Loucy (cell line): ENCODE data around the gene ARHGAP28.

Experiments used
- H2AFZ ChIP-seq: fragments of 200-600 bp; sonication (generic); 2 replicates; pipeline ENCODE4 v1.6.0; 2016; ENCODE audit warnings: antibody characterized with exemption, mild to moderate bottlenecking, low read length, moderate library complexity
- H3F3A ChIP-seq: fragments of 200-600 bp; 2 replicates; pipeline ENCODE4 v1.6.0; 2016; ENCODE audit warnings: antibody characterized with exemption, low read depth, mild to moderate bottlenecking
- H3K27me3 ChIP-seq: fragments of 200-600 bp; sonication (generic); 2 replicates; pipeline ENCODE4 v1.6.1; 2014; ENCODE audit warnings: low read length, mild to moderate bottlenecking; ENCODE audit not compliant: insufficient read depth, poor library complexity, severe bottlenecking
- H3K36me3 ChIP-seq: fragments of 200-600 bp; sonication (generic); 2 replicates; pipeline ENCODE4 v1.6.1; 2016; ENCODE audit warnings: low read length; ENCODE audit not compliant: insufficient read depth
- H3K4me1 ChIP-seq: fragments of 200-600 bp; sonication (generic); 2 replicates; pipeline ENCODE4 v1.5.1; 2014; ENCODE audit warnings: low read length, mild to moderate bottlenecking; ENCODE audit not compliant: insufficient read depth, poor library complexity, severe bottlenecking
- H3K4me2 ChIP-seq: fragments of 200-600 bp; sonication (generic); 2 replicates; pipeline ENCODE4 v1.6.0; 2014; ENCODE audit warnings: antibody characterized with exemption, low read length, low read depth, mild to moderate bottlenecking; ENCODE audit not compliant: poor library complexity, severe bottlenecking
- H3K4me3 ChIP-seq: fragments of 200-600 bp; sonication (generic); 2 replicates; pipeline ENCODE4 v1.5.1; 2014; ENCODE audit warnings: low read length, mild to moderate bottlenecking, mixed read lengths; ENCODE audit not compliant: poor library complexity, severe bottlenecking
- H3K79me2 ChIP-seq: fragments of 200-600 bp; sonication (generic); 2 replicates; pipeline ENCODE4 v1.6.1; 2014; ENCODE audit warnings: low read length; ENCODE audit not compliant: insufficient read depth
- H3K9ac ChIP-seq: fragments of 200-600 bp; sonication (generic); 2 replicates; pipeline ENCODE4 v1.6.0; 2014; ENCODE audit warnings: mild to moderate bottlenecking, low read depth, low read length, moderate library complexity; ENCODE audit not compliant: poor library complexity, severe bottlenecking
- H3K9me2 ChIP-seq: fragments of 200-600 bp; sonication (generic); replicated peaks from 2 replicates; pipeline ENCODE4 v1.6.1; 2016; ENCODE audit warnings: low read depth, low read length, mixed read lengths
- H3K9me3 ChIP-seq: fragments of 200-600 bp; sonication (generic); 2 replicates; pipeline ENCODE4 v1.6.1; 2014; ENCODE audit warnings: mild to moderate bottlenecking, antibody characterized with exemption, low read length, low read depth; ENCODE audit not compliant: insufficient read depth
- H4K20me1 ChIP-seq: fragments of 200-600 bp; sonication (generic); 2 replicates; pipeline ENCODE4 v1.6.0; 2014; ENCODE audit warnings: antibody characterized with exemption, low read length, mild to moderate bottlenecking; ENCODE audit not compliant: insufficient read depth, poor library complexity, severe bottlenecking
- CTCF ChIP-seq: fragments of 200-600 bp; sonication (generic); conservative IDR thresholded peaks from 2 replicates; pipeline ENCODE4 v1.5.1; 2014; ENCODE audit warnings: mild to moderate bottlenecking, antibody characterized with exemption, low read length
- EZH2phosphoT487 ChIP-seq: fragments of 200-600 bp; IDR thresholded peaks from 2 replicates; pipeline ENCODE4 v1.6.1; 2018; ENCODE audit warnings: antibody characterized with exemption, mild to moderate bottlenecking, moderate library complexity, borderline replicate concordance

Gene ARHGAP28

GRCh38 chr18:6731222-6731596 lies 1.7 kb downstream of the ARHGAP28 start:
- H3K36me3 ChIP-seq = no peaks in the 10 kb centered on the region
- H3K9ac ChIP-seq = no peak overlapping the region
- no peak overlapping the region for H2AFZ ChIP-seq
- no peaks in the 10 kb centered on the region for H3F3A ChIP-seq
- H3K4me2 ChIP-seq = no peak overlapping the region
- H4K20me1 ChIP-seq = no peaks in the 10 kb centered on the region
- no peak for TF ChIP-seq CTCF
- no peaks in the 10 kb centered on the region for H3K27me3 ChIP-seq
- H3K9me3 ChIP-seq = no peaks in the 10 kb centered on the region
- no peaks in the 10 kb centered on the region for H3K9me2 ChIP-seq
- H3K79me2 ChIP-seq = no peaks in the 10 kb centered on the region
- no peak overlapping the region for H3K4me3 ChIP-seq
- H3K4me1 ChIP-seq = no peaks in the 10 kb centered on the region

DNA sequence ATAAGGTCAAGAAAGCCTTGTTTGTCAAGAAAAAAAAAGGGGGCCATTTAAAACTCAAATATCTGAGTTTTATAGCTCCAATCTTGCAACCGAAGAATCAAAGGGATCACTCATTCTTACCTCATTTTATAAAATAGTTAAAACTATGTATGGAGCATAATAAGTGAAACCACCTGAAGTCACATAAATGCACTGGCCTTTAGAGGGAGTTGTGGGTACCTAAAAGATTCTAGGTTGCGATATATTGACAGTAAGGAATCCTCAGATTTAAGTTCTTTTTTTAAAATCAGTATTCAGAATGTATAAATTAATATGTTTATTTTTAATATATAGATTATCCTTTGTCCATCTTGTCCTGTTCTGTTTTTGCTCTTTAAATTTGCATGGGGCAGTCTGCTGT lies 3.4 kb downstream of the ARHGAP28 start:
- Histone ChIP-seq H3K27me3 (no peaks in the 10 kb centered on the region), H3K4me2 (no peak overlapping the region), H3K9me3 (no peaks in the 10 kb centered on the region), H2AFZ (no peak overlapping the region), H3K4me3 (no peak overlapping the region), H3K9ac (no peak overlapping the region), H3K4me1 (no peaks in the 10 kb centered on the region), H3K79me2 (no peaks in the 10 kb centered on the region), H4K20me1 (no peaks in the 10 kb centered on the region), H3K36me3 (no peaks in the 10 kb centered on the region), H3K9me2 (no peaks in the 10 kb centered on the region), H3F3A (no peaks in the 10 kb centered on the region)
- TF ChIP-seq EZH2phosphoT487 (no peak), CTCF (no peak)

- Histone ChIP-seq H3K9ac (no peak overlapping the region), H3K9me3 (no peaks in the 10 kb centered on the region), H3K4me1 (no peaks in the 10 kb centered on the region), H3F3A (no peaks in the 10 kb centered on the region), H3K36me3 (no peaks in the 10 kb centered on the region), H4K20me1 (no peaks in the 10 kb centered on the region), H2AFZ (no peak overlapping the region), H3K4me2 (no peak overlapping the region), H3K27me3 (no peaks in the 10 kb centered on the region), H3K4me3 (no peak overlapping the region), H3K79me2 (no peaks in the 10 kb centered on the region), H3K9me2 (no peaks in the 10 kb centered on the region)
- no peak for TF ChIP-seq EZH2phosphoT487
Measured at GRCh38 chr18:6733758-6734157, 4.2 kb downstream of the ARHGAP28 start.

- Histone ChIP-seq H3K4me2 (no peak overlapping the region), H3K79me2 (no peaks in the 10 kb centered on the region), H3K9me3 (no peaks in the 10 kb centered on the region), H3K9me2 (no peaks in the 10 kb centered on the region), H4K20me1 (no peaks in the 10 kb centered on the region), H3K36me3 (no peaks in the 10 kb centered on the region), H2AFZ (no peak overlapping the region), H3K9ac (no peak overlapping the region), H3K4me1 (no peaks in the 10 kb centered on the region), H3K4me3 (no peak overlapping the region), H3F3A (no peaks in the 10 kb centered on the region), H3K27me3 (no peaks in the 10 kb centered on the region)
- TF ChIP-seq EZH2phosphoT487 (no peak), CTCF (no peak)
Measured at GRCh38 chr18:6734726-6735430, 5.4 kb downstream of the ARHGAP28 start.
